Neural cell (in vitro differentiated cells): Measurements from ENCODE around the gene RETN. TPM values are rescaled to one million over a fixed set of nuclear protein-coding genes. Genes with fewer than 3 reads are reported as not detected.

ENCODE experiments used
- H2AFZ ChIP-seq: fragments of 200-600, 300-800 bp; sonication (generic), shearing (Covaris generic); 2 replicates; pipeline ENCODE4 v1.6.0; 2014; ENCODE audit warnings: low read depth, mild to moderate bottlenecking, antibody characterized with exemption, low read length, moderate library complexity
- H3F3A ChIP-seq: fragments of 200-600 bp; shearing (Covaris generic); 2 replicates; pipeline ENCODE4 v1.6.1; 2016; ENCODE audit warnings: mild to moderate bottlenecking, moderate library complexity, mixed read lengths, antibody characterized with exemption, low read length; ENCODE audit not compliant: insufficient read depth, poor library complexity, severe bottlenecking
- H3K27ac ChIP-seq: fragments of 200-600, 300-800 bp; sonication (generic), shearing (Covaris generic); 2 replicates; pipeline ENCODE4 v1.5.1; 2014; ENCODE audit warnings: mild to moderate bottlenecking, low read length, moderate library complexity
- H3K27me3 ChIP-seq: fragments of 300-800, 200-600 bp; sonication (generic), shearing (Covaris generic); 2 replicates; pipeline ENCODE4 v1.6.0; 2014; ENCODE audit warnings: mild to moderate bottlenecking, low read depth, low read length, moderate library complexity; ENCODE audit not compliant: insufficient read depth
- H3K36me3 ChIP-seq: fragments of 300-800, 200-600 bp; sonication (generic), shearing (Covaris generic); 2 replicates; pipeline ENCODE4 v1.5.1; 2014; ENCODE audit warnings: mild to moderate bottlenecking, antibody characterized with exemption, low read length, moderate library complexity; ENCODE audit not compliant: insufficient read depth
- H3K4me2 ChIP-seq: fragments of 300-800, 200-600 bp; sonication (generic), shearing (Covaris generic); 2 replicates; pipeline ENCODE4 v1.6.0; 2014; ENCODE audit warnings: mild to moderate bottlenecking, low read length
- H3K4me3 ChIP-seq: fragments of 300-800, 200-600 bp; sonication (generic), shearing (Covaris generic); 2 replicates; pipeline ENCODE4 v1.5.1; 2014; ENCODE audit warnings: mild to moderate bottlenecking, low read length, moderate library complexity
- H3K79me2 ChIP-seq: fragments of 200-600 bp; shearing (Covaris generic); replicated peaks from 2 replicates; pipeline ENCODE4 v1.6.0; 2014; ENCODE audit warnings: mild to moderate bottlenecking, low read length, moderate library complexity; ENCODE audit not compliant: insufficient read depth
- H3K9ac ChIP-seq: fragments of 300-800, 200-600 bp; sonication (generic), shearing (Covaris generic); 2 replicates; pipeline ENCODE4 v1.6.1; 2016; ENCODE audit warnings: mild to moderate bottlenecking, low read length, mixed read lengths
- H3K9me2 ChIP-seq: fragments of 200-600 bp; shearing (Covaris generic); 2 replicates; pipeline ENCODE4 v1.6.1; 2016; ENCODE audit warnings: mild to moderate bottlenecking, low read length, mixed read lengths; ENCODE audit not compliant: insufficient read depth
- H3K9me3 ChIP-seq: fragments of 200-600, 300-800 bp; sonication (generic), shearing (Covaris generic); 2 replicates; pipeline ENCODE4 v1.6.1; 2016; ENCODE audit warnings: mild to moderate bottlenecking, mixed run types, low read length, moderate library complexity, mixed read lengths
- H4K20me1 ChIP-seq: fragments of 200-600 bp; shearing (Covaris generic); 2 replicates; pipeline ENCODE4 v1.6.1; 2016; ENCODE audit warnings: mild to moderate bottlenecking, mixed run types; ENCODE audit not compliant: insufficient read depth
- EP300 ChIP-seq: fragments of 450-650 bp; conservative IDR thresholded peaks from 2 replicates; pipeline ENCODE4 v1.6.1; 2014; ENCODE audit warnings: antibody characterized with exemption, mild to moderate bottlenecking, moderate library complexity; ENCODE audit not compliant: poor library complexity, severe bottlenecking
- EZH2 ChIP-seq: fragments of 200-600, 300-800 bp; shearing (Covaris generic), sonication (generic); IDR thresholded peaks from 2 replicates; pipeline ENCODE4 v1.6.1; 2014; ENCODE audit warnings: antibody characterized with exemption, low read length, borderline replicate concordance, mild to moderate bottlenecking; ENCODE audit not compliant: insufficient read depth, poor library complexity, severe bottlenecking
- MXI1 ChIP-seq: fragments of 450-650 bp; conservative IDR thresholded peaks from 2 replicates; pipeline ENCODE4 v1.6.1; 2014; ENCODE audit warnings: antibody characterized with exemption, mild to moderate bottlenecking; ENCODE audit not compliant: poor library complexity, severe bottlenecking
- POLR2AphosphoS5 ChIP-seq: IDR thresholded peaks from 2 replicates; pipeline ENCODE4 v1.6.1; 2012
- RAD21 ChIP-seq: fragments of 450-650 bp; conservative IDR thresholded peaks from 2 replicates; pipeline ENCODE4 v1.6.1; 2014; ENCODE audit warnings: antibody characterized with exemption, mild to moderate bottlenecking, moderate library complexity
- SMC3 ChIP-seq: fragments of 450-650 bp; conservative IDR thresholded peaks from 2 replicates; pipeline ENCODE4 v1.6.1; 2014; ENCODE audit warnings: antibody characterized with exemption, mild to moderate bottlenecking, moderate library complexity; ENCODE audit not compliant: poor library complexity
- TAF1 ChIP-seq: IDR thresholded peaks from 2 replicates; pipeline ENCODE4 v1.6.1; 2012; ENCODE audit warnings: low read depth
- polyA plus RNA-seq: library from polyadenylated mRNA; depleted of rRNA; stranded (reverse); fragments of >200 nt; gene quantifications from 2 replicates; pipeline ENCODE4 v1.2.3, GENCODE V29; 2014
- TF ChIP-seq, protein P1 (sequence below): fragments of 450-650 bp; IDR thresholded peaks from 2 replicates; pipeline ENCODE4 v1.5.1; 2014; ENCODE audit warnings: antibody characterized with exemption, mild to moderate bottlenecking, moderate library complexity; ENCODE audit not compliant: poor library complexity, severe bottlenecking
- TF ChIP-seq, protein P2 (sequence below): IDR thresholded peaks from 2 replicates; pipeline ENCODE4 v1.6.1; 2012; ENCODE audit warnings: borderline replicate concordance

Gene RETN
- polyA plus RNA-seq, 1 donor from 2014 or later, result not detected

DNA sequence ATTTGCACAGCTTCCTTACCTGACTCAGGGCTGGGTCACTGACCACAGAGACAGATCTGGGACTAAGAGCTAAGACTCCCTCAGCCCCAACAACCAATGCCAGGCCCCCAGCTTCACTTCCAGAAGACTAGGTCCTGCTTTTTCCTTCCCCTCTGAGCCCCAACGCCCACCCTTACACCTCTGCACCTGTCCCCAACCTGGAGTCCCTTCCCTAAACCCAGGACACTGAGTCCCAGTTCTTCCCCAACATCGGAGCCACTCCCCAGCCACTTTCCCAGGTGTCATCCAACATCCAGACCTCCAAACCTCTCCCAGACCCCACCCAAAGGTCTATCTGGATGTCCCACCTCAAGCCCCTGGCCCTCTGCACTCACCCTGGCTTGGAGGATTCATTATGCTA lies 30.2 kb downstream of the RETN start:
- Histone ChIP-seq H3K27me3 (no peaks in the 10 kb centered on the region), H3K9me3 (no peaks in the 10 kb centered on the region), H2AFZ (no peak overlapping the region), H3K9me2 (no peaks in the 10 kb centered on the region), H3K4me3 (no peak overlapping the region), H3K9ac (no peak overlapping the region), H3F3A (no peaks in the 10 kb centered on the region), H3K27ac (no peak overlapping the region), H3K79me2 (no peaks in the 10 kb centered on the region), H4K20me1 (no peaks in the 10 kb centered on the region), H3K4me2 (no peak overlapping the region), H3K36me3 (no peaks in the 10 kb centered on the region)
- TF ChIP-seq SMC3, result no peak
- TF ChIP-seq, protein P1, sequence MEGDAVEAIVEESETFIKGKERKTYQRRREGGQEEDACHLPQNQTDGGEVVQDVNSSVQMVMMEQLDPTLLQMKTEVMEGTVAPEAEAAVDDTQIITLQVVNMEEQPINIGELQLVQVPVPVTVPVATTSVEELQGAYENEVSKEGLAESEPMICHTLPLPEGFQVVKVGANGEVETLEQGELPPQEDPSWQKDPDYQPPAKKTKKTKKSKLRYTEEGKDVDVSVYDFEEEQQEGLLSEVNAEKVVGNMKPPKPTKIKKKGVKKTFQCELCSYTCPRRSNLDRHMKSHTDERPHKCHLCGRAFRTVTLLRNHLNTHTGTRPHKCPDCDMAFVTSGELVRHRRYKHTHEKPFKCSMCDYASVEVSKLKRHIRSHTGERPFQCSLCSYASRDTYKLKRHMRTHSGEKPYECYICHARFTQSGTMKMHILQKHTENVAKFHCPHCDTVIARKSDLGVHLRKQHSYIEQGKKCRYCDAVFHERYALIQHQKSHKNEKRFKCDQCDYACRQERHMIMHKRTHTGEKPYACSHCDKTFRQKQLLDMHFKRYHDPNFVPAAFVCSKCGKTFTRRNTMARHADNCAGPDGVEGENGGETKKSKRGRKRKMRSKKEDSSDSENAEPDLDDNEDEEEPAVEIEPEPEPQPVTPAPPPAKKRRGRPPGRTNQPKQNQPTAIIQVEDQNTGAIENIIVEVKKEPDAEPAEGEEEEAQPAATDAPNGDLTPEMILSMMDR, result no peak
- TF ChIP-seq TAF1, result no peak
- TF ChIP-seq MXI1, result no peak
- TF ChIP-seq POLR2AphosphoS5, result no peak
- no peak for TF ChIP-seq EP300
- TF ChIP-seq, protein P2, sequence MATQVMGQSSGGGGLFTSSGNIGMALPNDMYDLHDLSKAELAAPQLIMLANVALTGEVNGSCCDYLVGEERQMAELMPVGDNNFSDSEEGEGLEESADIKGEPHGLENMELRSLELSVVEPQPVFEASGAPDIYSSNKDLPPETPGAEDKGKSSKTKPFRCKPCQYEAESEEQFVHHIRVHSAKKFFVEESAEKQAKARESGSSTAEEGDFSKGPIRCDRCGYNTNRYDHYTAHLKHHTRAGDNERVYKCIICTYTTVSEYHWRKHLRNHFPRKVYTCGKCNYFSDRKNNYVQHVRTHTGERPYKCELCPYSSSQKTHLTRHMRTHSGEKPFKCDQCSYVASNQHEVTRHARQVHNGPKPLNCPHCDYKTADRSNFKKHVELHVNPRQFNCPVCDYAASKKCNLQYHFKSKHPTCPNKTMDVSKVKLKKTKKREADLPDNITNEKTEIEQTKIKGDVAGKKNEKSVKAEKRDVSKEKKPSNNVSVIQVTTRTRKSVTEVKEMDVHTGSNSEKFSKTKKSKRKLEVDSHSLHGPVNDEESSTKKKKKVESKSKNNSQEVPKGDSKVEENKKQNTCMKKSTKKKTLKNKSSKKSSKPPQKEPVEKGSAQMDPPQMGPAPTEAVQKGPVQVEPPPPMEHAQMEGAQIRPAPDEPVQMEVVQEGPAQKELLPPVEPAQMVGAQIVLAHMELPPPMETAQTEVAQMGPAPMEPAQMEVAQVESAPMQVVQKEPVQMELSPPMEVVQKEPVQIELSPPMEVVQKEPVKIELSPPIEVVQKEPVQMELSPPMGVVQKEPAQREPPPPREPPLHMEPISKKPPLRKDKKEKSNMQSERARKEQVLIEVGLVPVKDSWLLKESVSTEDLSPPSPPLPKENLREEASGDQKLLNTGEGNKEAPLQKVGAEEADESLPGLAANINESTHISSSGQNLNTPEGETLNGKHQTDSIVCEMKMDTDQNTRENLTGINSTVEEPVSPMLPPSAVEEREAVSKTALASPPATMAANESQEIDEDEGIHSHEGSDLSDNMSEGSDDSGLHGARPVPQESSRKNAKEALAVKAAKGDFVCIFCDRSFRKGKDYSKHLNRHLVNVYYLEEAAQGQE, result no peak
- TF ChIP-seq RAD21, result no peak
- TF ChIP-seq EZH2, result no peak

DNA sequence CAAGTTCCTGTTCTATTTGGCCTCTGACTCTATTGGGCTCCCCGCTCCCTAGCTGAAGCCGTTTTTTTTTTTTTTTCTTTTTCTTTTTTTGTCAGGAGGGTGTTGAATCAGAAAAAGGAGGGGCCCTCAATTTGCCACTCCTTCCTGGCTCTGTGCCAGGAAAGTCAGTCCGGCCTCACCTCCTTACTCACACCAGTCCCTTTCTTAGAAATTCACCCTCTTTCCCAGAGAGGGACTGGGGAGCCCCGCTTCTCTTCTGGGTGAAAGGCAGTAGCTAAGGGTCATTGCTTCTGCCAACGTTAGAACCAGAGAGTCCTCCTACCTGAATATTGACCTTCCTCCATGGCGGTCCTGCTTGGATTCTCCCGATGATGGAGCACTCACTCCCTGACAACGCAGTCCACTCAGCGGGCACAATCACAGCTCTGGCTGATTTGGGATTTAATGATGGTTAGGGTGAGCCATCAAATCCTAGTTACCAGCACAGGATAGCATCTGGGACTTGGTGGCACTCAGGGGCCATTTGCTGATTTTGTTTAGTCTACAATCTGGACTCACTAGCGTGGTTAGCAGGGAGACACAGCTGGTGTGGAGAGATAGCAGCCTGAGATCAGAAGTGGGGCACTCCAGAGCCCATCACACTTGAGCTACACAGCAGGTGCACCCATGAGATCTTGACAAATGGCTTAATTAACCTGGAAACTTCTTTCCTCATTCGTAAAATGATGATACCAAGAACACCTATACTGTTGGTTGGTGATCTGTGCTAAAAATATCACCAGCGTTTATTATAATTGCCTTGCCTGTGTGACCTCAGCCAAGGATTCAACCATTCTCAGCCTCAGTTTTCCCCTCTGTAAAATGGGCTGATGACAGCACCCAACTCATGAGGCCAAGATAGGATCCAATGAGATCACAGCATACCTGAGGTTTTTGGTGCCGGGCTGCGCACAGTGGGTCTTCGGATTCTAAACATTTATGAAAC lies 30.9 kb downstream of the RETN start:
- no peaks in the 10 kb centered on the region for H3K27me3 ChIP-seq
- H3K9me2 ChIP-seq, result no peaks in the 10 kb centered on the region
- H2AFZ ChIP-seq, result no peak overlapping the region
- H3K4me2 ChIP-seq, result no peak overlapping the region
- H3K79me2 ChIP-seq, result no peaks in the 10 kb centered on the region
- H3K4me3 ChIP-seq, result no peak overlapping the region
- H3K36me3 ChIP-seq, result no peaks in the 10 kb centered on the region
- H4K20me1 ChIP-seq, result no peaks in the 10 kb centered on the region
- TF ChIP-seq MXI1, result no peak
- TF ChIP-seq RAD21, result no peak
- TF ChIP-seq POLR2AphosphoS5, result no peak
- no peak for TF ChIP-seq TAF1
- no peak for TF ChIP-seq EP300
- TF ChIP-seq, protein P2, result no peak
- TF ChIP-seq, protein P1, result no peak
- no peaks in the 10 kb centered on the region for H3K9me3 ChIP-seq
- H3F3A ChIP-seq, result no peaks in the 10 kb centered on the region
- no peak overlapping the region for H3K27ac ChIP-seq
- H3K9ac ChIP-seq, result no peak overlapping the region
